DOHH2 (cell line): ENCODE data around the gene HPS5.

ENCODE experiments used
- EZH2phosphoT487 ChIP-seq: fragments of 200-600 bp; sonication (generic); IDR thresholded peaks from 2 replicates; pipeline ENCODE4 v1.6.1; 2017; ENCODE audit warnings: borderline replicate concordance, mild to moderate bottlenecking, antibody characterized with exemption, low read length, moderate library complexity, mixed read lengths
- TF ChIP-seq, protein P1 (sequence below): fragments of 200-600 bp; sonication (generic); IDR thresholded peaks from one replicate; pipeline ENCODE4 v1.5.1; 2014; ENCODE audit warnings: antibody characterized with exemption, mild to moderate bottlenecking, low read depth, low read length; ENCODE audit not compliant: poor library complexity, severe bottlenecking

DNA sequence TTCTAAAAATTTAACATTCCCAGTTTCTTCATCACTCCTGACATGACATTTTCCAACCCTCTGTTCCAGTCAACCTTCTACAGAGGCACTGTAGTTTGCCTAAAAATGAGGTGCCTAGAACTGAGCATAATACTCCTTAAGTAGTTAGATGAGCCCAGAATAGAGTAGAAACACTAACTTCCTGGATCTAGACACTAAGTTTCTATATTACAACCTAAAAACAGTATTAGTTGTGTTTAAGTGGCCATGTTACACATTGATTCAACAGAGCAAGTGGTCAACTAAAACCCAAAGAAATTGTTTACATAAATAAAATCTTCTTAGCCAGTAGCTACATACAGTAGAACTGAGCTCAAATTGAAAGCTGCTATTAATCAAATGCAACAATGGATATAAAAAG is 1.3 kb downstream of the HPS5 start:
- TF ChIP-seq, protein P1, sequence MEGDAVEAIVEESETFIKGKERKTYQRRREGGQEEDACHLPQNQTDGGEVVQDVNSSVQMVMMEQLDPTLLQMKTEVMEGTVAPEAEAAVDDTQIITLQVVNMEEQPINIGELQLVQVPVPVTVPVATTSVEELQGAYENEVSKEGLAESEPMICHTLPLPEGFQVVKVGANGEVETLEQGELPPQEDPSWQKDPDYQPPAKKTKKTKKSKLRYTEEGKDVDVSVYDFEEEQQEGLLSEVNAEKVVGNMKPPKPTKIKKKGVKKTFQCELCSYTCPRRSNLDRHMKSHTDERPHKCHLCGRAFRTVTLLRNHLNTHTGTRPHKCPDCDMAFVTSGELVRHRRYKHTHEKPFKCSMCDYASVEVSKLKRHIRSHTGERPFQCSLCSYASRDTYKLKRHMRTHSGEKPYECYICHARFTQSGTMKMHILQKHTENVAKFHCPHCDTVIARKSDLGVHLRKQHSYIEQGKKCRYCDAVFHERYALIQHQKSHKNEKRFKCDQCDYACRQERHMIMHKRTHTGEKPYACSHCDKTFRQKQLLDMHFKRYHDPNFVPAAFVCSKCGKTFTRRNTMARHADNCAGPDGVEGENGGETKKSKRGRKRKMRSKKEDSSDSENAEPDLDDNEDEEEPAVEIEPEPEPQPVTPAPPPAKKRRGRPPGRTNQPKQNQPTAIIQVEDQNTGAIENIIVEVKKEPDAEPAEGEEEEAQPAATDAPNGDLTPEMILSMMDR: no peak
- TF ChIP-seq EZH2phosphoT487: no peak
